Spleen (tissue), 11 donors: ENCODE measurements around the gene PTPRA. TPM values are rescaled to one million over a fixed set of nuclear protein-coding genes. Genes with fewer than 3 reads are reported as not detected.
A peak's percentile ranks its signal among the peaks of the same experiment; 100 is the strongest.

Experiments
- DNase-seq: peaks from one replicate; pipeline ENCODE4 v3.0.0-alpha.2; 2020
- H3K27ac ChIP-seq, 8 donors: fragments of 200-600 bp; sonication (generic) in 7 of 8; 1 replicate in 4 of 8; 2 replicates in 4 of 8; pipeline versions ENCODE4 v1.5.0 to v1.8.0; 2016 to 2021; ENCODE audit warnings: inconsistent platforms in 4 of 8, mild to moderate bottlenecking in 4 of 8, moderate library complexity in 1 of 8
- H3K27me3 ChIP-seq, 7 donors: fragments of 200-600 bp; sonication (generic) in 6 of 7; replicated peaks in 1 of 7; 1 replicate in 4 of 7; 2 replicates in 3 of 7; pipeline versions ENCODE4 v1.5.0 to v1.8.0; 2016 to 2021; ENCODE audit warnings: inconsistent platforms in 3 of 7, mild to moderate bottlenecking in 1 of 7
- H3K36me3 ChIP-seq, 6 donors: fragments of 200-600 bp; sonication (generic) in 5 of 6; 1 replicate in 4 of 6; 2 replicates in 2 of 6; pipeline versions ENCODE4 v1.5.0 to v1.8.0; 2016 to 2021; ENCODE audit warnings: inconsistent platforms in 2 of 6
- H3K4me1 ChIP-seq, 6 donors: fragments of 200-600 bp; sonication (generic) in 5 of 6; 1 replicate in 3 of 6; 2 replicates in 3 of 6; pipeline versions ENCODE4 v1.5.0 to v1.8.0; 2016 to 2021; ENCODE audit warnings: inconsistent platforms in 3 of 6
- H3K4me3 ChIP-seq, 8 donors: fragments of 200-600 bp; sonication (generic) in 7 of 8; 1 replicate in 4 of 8; 2 replicates in 4 of 8; pipeline versions ENCODE4 v1.5.0 to v1.8.0; 2016 to 2021; ENCODE audit warnings: inconsistent platforms in 4 of 8, mild to moderate bottlenecking in 4 of 8, moderate library complexity in 2 of 8
- H3K9me3 ChIP-seq, 8 donors: fragments of 200-600 bp; sonication (generic) in 7 of 8; 1 replicate in 4 of 8; 2 replicates in 4 of 8; pipeline versions ENCODE4 v1.5.0 to v1.8.0; 2016 to 2021; ENCODE audit warnings: inconsistent platforms in 4 of 8
- POLR2A ChIP-seq, 3 donors: fragments of 450-650 bp; IDR thresholded peaks; one replicate each; pipeline ENCODE4 v1.5.1; 2017; ENCODE audit warnings: antibody characterized with exemption in 3 of 3, mild to moderate bottlenecking in 1 of 3
- POLR2AphosphoS5 ChIP-seq, 3 donors: sonication (generic); formaldehyde crosslinking; IDR thresholded peaks; one replicate each; pipeline ENCODE4 v1.5.1; 2017; ENCODE audit warnings: antibody characterized with exemption in 3 of 3
- WGBS, 5 donors: extraction: QIAGEN DNeasy Blood & Tissue Kit in 3 of 5; methylation state at CpG; one replicate each; pipeline versions ENCODE4 v1.1.5 to v1.1.7; 2013 to 2018; 5-methylcytosine and 5-hydroxymethylcytosine counted together
- intact Hi-C: fragments of 100-400 bp; cut with DNase I; formaldehyde crosslinking; loops from one replicate; pipeline ENCODE4 v1.15.0; 2023; ENCODE audit warnings: low total_unique reads
- polyA plus RNA-seq, 3 donors: library from polyadenylated mRNA; stranded (reverse); fragments of 200-250 nt; gene quantifications; one replicate each; pipeline ENCODE4 v1.2.1, GENCODE V29; 2013
- total RNA-seq, 7 donors: library from RNA; depleted of rRNA in 3 of 7; stranded (reverse); fragments of >200 nt in 3 of 7; fragmentation: NEBNext Ultra II Directional in 4 of 7; extraction: Animal tissue kit (Norgen Biotek cat#: 25700) in 4 of 7; gene quantifications; one replicate each; pipeline versions ENCODE4 v1.1.0 to v1.2.1, GENCODE V29; 2016 to 2021
- TF ChIP-seq, protein P1 (sequence below), 11 experiments: fragments of 200-600 bp in 7 of 11; fragments of 450-650 bp in 4 of 11; sonication (generic) in 4 of 11; IDR thresholded peaks in 8 of 11; conservative IDR thresholded peaks in 3 of 11; 1 replicate in 7 of 11; 2 replicates in 4 of 11; pipeline versions ENCODE4 v1.4.0 to v1.8.0; 2016 to 2021; ENCODE audit warnings: antibody characterized with exemption in 11 of 11, inconsistent platforms in 4 of 11, mild to moderate bottlenecking in 1 of 11
- donor health status: healthy with polysubstance abuse.
- donor health status: DM: no; HTN: no; CAD: no; lungs with moderate emphysema.
- donor health status: DM: no; HTN: no; CAD: no.
- donor health status: Bipolar disorder and iron deficiency.
- donor health status: healthy.
- donor health status: DM: no; HTN: no; CAD: no.
- donor health status: DM: yes; HTN: yes; CAD: no.

Gene PTPRA
- total and polyA plus RNA-seq, 10 donors, result 15.3 to 65.5 (median 52.4) TPM

DNA sequence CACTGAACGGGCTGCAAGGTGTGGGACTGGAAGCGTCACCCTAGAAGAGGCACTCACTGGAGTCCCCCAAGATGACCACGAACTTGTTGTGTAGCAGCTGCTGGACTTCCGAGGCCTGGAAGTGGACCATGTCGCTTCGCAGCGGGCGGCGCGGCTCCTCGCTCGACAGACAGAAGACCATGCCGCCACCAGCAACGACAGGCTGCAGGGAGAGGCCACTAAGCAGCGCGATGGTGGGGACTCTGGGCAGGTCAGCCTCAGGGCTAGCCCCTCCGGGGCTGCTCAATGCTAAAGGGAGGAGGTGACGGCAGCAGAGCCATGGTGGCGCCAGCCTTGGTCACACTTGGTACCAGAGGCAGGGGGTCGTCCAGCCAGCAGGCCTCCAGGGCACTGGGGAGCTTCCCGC, 33.5 kb upstream of the PTPRA start:
- TF ChIP-seq, protein P1, sequence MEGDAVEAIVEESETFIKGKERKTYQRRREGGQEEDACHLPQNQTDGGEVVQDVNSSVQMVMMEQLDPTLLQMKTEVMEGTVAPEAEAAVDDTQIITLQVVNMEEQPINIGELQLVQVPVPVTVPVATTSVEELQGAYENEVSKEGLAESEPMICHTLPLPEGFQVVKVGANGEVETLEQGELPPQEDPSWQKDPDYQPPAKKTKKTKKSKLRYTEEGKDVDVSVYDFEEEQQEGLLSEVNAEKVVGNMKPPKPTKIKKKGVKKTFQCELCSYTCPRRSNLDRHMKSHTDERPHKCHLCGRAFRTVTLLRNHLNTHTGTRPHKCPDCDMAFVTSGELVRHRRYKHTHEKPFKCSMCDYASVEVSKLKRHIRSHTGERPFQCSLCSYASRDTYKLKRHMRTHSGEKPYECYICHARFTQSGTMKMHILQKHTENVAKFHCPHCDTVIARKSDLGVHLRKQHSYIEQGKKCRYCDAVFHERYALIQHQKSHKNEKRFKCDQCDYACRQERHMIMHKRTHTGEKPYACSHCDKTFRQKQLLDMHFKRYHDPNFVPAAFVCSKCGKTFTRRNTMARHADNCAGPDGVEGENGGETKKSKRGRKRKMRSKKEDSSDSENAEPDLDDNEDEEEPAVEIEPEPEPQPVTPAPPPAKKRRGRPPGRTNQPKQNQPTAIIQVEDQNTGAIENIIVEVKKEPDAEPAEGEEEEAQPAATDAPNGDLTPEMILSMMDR (IDR thresholded peaks at IDR 0.05 in 8 of 11, conservative IDR thresholded peaks at IDR 0.05 in 3 of 11), result no peak
- TF ChIP-seq POLR2AphosphoS5 (IDR thresholded peaks at IDR 0.05) (no peak), POLR2A (IDR thresholded peaks at IDR 0.05) (no peak)
- Histone ChIP-seq H3K36me3 (peaks cover 0 to 48% (median 3%) of the 10 kb centered on the region in 6 donors), H3K4me3 (peak overlapping the region; percentile 73 to 98 (median 96)), H3K4me1 (peaks cover 8 to 45% (median 32%) of the 10 kb centered on the region in 6 donors), H3K9me3 (no peaks in the 10 kb centered on the region), H3K27me3 (no peaks in the 10 kb centered on the region), H3K27ac (peak overlapping the region; percentile 89 to 97 (median 96))
- intact Hi-C loops, result no loop called here
- no peak for DNase-seq
- WGBS, 5 donors, result 86 to 96% (median 89%) methylated on average over 16 to 21 of the region's 21 CpGs

DNA sequence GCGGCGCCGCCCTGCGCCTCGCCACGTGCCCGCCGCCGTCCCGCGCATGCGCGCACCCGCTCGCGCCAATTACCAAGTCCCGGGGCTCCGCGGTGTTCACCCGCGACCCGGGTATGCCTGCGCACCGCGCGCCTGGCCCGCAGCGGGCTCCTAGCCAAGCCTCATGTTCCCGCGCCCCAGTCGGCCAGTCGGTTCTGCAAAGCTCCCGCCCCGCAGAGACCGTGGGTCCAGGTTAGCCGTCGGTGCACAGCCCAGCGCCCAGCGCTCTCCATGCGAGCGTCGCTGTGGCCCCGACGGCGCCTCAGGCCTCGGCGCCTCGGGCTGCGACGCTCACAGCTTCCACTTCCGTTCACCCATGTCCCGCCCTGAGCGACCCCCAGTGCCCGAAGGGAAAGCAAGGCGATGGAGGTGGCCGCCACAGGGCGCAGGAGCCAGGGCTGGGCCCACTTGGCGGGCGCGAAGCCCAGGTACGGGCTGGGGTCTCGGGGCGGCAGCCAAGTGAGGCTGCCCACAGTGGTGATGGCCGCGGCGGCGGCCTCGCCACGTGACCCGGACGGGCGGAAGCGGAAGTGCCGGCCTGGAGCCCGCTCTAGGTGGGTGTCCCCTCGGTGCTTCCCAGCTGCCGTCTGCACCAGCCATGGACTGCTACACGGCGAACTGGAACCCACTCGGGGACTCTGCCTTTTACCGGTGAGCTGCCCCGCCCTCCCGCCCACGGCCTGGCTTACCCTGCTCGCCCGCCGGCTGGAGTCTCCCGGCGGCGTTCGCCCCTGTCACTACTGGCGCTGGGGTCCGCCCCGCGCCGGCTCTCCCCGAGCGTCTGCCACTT, 32.9 kb upstream of the PTPRA start, which contains the start of the genes PCED1A and VPS16:
Gene PCED1A, minus strand, starts transcription at position 518 of the 829 bp plus-strand sequence. CDS start 743 bp downstream, outside the sequence.
Gene VPS16, plus strand, starts transcription at position 608 of the 829 bp plus-strand sequence. Its CDS starts 30 bp downstream, at position 638.
- intact Hi-C loops, result no loop called here
- peak; percentile 97 for DNase-seq

DNA sequence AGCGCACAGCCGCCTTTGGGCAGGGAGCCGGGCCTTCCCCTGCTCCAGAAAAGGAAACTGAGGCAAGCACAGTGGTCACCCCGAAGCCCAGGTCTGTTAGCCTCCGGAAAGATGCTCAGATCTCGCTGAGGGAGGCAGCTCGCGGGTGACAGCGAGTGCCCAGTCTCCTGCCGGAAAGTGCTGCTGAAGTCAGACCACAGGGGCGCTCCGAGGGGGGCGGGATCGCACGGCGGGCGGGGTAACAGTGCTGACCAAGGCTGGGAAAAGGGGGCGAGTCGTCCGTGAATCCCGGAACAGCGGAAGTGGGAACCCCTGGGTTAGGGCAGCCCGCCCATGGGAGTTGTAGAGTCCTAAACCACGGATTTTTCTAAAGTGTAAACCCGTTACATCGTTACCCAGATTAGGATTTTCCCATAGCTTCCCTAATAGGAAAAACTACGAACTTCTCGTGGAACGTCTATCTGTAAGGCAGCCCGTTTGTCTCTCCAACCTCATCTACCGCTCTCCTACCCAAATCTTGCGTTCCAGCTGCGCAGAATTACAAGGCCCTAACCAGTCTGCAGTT, 32.2 kb upstream of the PTPRA start:
- no peak for TF ChIP-seq POLR2AphosphoS5 (IDR thresholded peaks at IDR 0.05)
- TF ChIP-seq, protein P1 (IDR thresholded peaks at IDR 0.05 in 8 of 11, conservative IDR thresholded peaks at IDR 0.05 in 3 of 11), result no peak
- TF ChIP-seq POLR2A (IDR thresholded peaks at IDR 0.05), result no peak
- WGBS, 5 donors, result 8 to 12% (median 9%) methylated on average over 22 to 33 of the region's 33 CpGs
- Histone ChIP-seq H3K27ac (peak overlapping the region; percentile 89 to 97 (median 96)), H3K36me3 (peaks cover 0 to 36% (median 3%) of the 10 kb centered on the region in 6 donors), H3K4me3 (peak overlapping the region; percentile 73 to 98 (median 96)), H3K9me3 (no peaks in the 10 kb centered on the region), H3K4me1 (peaks cover 8 to 45% (median 32%) of the 10 kb centered on the region in 6 donors), H3K27me3 (no peaks in the 10 kb centered on the region)
- peak; percentile 90 for DNase-seq
- intact Hi-C loops, result no loop called here

More for the DNA sequence above, 32.9 kb upstream of the PTPRA start, which contains the start of the genes PCED1A and VPS16:
- WGBS, 5 donors, result 0 to 10% (median 4%) methylated on average over 25 to 98 of the region's 98 CpGs
- Histone ChIP-seq H3K27ac (peak within 1 kb of the TSS; percentile 89 to 97 (median 96)), H3K36me3 (peaks cover 0 to 43% (median 3%) of the 10 kb centered on the region in 6 donors), H3K4me3 (peak within 1 kb of the TSS; percentile 73 to 98 (median 96)), H3K4me1 (peaks cover 8 to 45% (median 32%) of the 10 kb centered on the region in 6 donors), H3K9me3 (no peaks in the 10 kb centered on the region), H3K27me3 (no peaks in the 10 kb centered on the region)
- TF ChIP-seq, protein P1 (IDR thresholded peaks at IDR 0.05 in 8 of 11, conservative IDR thresholded peaks at IDR 0.05 in 3 of 11), result no peak
- TF ChIP-seq POLR2AphosphoS5 (IDR thresholded peaks at IDR 0.05) (peak; percentile 91 to 95 (median 93)), POLR2A (IDR thresholded peaks at IDR 0.05) (peak in 1 of 3 donors; percentile 64)
